C4-2B (cell line): ENCODE data around the gene PITPNC1.
"Not testable (repeated sequence)": the region's sequence is repeated elsewhere in the genome, so short reads cannot be mapped to it uniquely, and the experiment has no call there.

Source experiments
- H3K27ac ChIP-seq: fragments of 450-650 bp; 2 replicates; pipeline ENCODE4 v1.5.1; 2017
- ZFX ChIP-seq: fragments of 450-650 bp; IDR thresholded peaks from 2 replicates; pipeline ENCODE4 v1.6.1; 2017
- TF ChIP-seq, protein P1 (sequence below): fragments of 450-650 bp; conservative IDR thresholded peaks from 2 replicates; pipeline ENCODE4 v1.5.1; 2017; ENCODE audit warnings: mild to moderate bottlenecking

PITPNC1 gene

DNA sequence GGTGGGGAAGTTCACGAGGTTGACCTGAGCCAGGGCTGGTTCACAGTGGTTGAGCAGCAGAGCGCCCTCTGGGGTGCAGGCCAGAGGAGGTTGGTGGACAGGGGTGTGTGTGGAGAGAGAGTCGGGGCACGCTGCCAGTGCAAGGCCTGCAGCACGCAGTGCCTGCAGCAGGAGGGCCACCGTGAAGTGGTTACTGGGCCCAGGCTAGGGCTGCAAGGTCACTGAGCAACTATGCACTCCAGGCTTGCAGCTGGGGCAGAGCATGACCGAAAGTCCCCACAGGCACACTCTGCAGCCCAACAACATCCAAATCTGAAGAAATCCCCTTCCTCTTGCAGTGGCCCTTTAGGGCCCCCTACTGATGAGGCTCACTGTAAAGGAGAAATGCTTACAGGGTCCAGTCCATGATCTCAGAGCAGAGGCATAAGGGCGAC, 251.5 kb downstream of the PITPNC1 start:
- H3K27ac ChIP-seq: no peak overlapping the region
- no peak for TF ChIP-seq ZFX
- TF ChIP-seq, protein P1, sequence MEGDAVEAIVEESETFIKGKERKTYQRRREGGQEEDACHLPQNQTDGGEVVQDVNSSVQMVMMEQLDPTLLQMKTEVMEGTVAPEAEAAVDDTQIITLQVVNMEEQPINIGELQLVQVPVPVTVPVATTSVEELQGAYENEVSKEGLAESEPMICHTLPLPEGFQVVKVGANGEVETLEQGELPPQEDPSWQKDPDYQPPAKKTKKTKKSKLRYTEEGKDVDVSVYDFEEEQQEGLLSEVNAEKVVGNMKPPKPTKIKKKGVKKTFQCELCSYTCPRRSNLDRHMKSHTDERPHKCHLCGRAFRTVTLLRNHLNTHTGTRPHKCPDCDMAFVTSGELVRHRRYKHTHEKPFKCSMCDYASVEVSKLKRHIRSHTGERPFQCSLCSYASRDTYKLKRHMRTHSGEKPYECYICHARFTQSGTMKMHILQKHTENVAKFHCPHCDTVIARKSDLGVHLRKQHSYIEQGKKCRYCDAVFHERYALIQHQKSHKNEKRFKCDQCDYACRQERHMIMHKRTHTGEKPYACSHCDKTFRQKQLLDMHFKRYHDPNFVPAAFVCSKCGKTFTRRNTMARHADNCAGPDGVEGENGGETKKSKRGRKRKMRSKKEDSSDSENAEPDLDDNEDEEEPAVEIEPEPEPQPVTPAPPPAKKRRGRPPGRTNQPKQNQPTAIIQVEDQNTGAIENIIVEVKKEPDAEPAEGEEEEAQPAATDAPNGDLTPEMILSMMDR: no peak

DNA sequence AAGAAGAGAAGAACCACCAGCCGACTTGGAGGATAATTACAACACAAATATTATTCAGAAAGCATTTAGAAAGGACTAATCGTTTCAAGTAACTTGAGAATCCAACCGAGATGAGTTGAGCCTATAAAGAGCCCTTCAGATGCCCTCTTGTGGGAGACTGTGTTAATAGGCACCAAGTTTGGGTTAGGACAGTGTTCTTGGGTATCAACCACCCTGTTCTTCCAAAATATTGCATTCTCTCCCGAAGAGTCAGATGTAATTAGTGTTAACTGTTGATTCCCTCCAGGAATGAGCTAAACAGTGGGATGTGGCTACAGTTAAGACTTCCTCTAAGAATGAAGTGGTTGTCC, 252.9 kb downstream of the PITPNC1 start:
- no peak for TF ChIP-seq ZFX
- TF ChIP-seq, protein P1: peak; percentile 50; the same call in 1 of the 2 replicates
- H3K27ac ChIP-seq: no peak overlapping the region

DNA sequence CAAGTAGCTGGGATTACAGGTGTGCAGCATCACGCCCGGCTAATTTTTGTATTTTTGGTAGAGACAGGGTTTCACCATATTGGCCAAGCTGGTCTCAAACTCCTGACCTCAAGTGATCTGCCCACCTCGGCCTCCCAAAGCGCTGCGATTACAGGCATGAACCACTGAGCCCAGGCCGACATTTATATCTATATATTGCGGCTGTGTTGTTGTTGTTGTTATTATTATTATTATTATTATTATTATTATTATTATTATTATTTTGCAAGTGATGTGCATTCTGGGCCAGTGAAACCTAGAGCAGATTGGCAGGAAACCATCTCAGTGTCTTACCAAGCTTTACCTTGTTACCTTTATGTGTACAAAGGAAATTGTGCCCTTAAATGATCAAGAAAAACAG, 253.8 kb downstream of the PITPNC1 start:
- not testable (repeated sequence) for H3K27ac ChIP-seq

DNA sequence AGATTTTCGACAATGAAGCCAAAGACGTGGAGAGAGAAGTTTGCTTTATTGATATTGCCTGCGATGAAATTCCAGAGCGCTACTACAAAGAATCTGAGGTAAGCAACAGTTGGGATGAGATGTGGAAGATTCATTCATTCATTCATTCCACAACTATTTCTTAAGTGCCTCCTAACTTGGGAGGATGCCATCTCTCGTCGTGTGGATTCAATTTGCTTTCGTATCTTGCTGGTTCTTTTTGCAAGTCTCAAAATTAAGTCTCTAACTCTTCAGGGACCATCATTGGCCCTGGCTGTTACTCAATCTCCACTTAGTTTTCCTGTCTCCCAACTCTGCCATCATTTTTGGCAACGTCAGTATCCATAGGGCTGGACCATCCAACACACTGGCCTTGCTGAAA, 255.1 kb downstream of the PITPNC1 start:
- H3K27ac ChIP-seq: no peak overlapping the region
- TF ChIP-seq, protein P1: no peak
- no peak for TF ChIP-seq ZFX

DNA sequence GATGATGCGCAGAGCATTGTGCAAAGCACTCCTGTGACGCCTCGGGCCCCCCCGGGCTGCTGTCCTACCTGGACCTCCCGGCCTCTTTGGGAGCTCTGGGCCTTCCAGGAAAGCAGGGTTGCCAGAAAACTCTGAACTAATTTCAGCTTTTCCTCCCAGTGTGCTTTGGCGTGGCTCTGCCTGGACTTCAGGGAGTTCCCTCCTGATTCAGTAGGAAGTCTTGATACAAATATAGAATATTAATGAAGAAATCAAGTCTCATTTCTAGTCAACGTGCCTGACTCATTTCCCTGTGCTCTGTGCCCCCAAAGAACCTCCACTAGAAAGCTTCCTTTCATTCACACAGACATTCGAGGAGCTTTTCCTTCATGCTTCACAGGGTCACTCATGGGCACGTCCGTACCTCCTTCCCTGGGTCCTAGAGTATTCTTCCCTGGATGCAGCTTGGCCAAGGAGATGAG, 256.7 kb downstream of the PITPNC1 start:
- no peak for TF ChIP-seq ZFX
- TF ChIP-seq, protein P1: no peak
- H3K27ac ChIP-seq: no peak overlapping the region

DNA sequence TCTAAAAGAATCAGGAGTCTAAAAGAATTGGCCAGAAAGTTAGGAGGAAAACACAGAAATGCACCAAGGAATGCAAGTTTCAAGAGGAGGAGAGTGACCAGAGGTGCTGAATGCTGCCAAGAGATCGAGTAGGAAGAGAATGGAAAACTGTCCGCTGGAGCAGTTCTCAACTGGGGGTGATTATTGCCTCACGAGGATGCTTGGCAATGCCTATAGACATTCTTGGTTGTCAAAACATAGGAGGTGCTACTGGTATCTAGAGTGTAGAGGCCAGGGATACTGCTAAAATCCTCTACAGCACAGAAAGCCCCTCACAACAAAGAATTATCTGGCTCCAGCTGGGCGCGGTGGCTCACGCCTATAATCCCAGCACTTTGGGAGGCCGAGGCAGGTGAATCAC, 258.6 kb downstream of the PITPNC1 start:
- no peak overlapping the region for H3K27ac ChIP-seq
- TF ChIP-seq, protein P1: no peak
- no peak for TF ChIP-seq ZFX

DNA sequence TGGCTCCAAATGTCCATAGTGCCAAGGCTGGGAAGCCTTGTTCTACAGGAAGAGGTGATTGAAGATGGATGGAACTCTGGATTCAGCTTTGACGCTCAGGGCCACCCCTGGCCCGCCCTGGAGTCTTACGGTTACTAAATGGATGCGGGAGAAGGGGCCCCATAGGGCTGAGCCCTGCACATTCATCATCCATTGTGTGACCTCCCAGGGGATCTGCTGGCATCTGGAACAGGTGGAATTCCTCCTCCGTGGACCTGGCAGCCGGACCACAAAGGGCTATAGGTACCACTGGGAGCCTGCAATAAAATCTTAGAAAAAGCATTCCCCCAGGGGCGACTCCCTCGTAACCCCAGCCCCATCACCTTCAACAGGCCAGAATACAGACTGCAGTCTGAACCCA, 259.2 kb downstream of the PITPNC1 start:
- no peak for TF ChIP-seq ZFX
- TF ChIP-seq, protein P1: no peak
- H3K27ac ChIP-seq: no peak overlapping the region

DNA sequence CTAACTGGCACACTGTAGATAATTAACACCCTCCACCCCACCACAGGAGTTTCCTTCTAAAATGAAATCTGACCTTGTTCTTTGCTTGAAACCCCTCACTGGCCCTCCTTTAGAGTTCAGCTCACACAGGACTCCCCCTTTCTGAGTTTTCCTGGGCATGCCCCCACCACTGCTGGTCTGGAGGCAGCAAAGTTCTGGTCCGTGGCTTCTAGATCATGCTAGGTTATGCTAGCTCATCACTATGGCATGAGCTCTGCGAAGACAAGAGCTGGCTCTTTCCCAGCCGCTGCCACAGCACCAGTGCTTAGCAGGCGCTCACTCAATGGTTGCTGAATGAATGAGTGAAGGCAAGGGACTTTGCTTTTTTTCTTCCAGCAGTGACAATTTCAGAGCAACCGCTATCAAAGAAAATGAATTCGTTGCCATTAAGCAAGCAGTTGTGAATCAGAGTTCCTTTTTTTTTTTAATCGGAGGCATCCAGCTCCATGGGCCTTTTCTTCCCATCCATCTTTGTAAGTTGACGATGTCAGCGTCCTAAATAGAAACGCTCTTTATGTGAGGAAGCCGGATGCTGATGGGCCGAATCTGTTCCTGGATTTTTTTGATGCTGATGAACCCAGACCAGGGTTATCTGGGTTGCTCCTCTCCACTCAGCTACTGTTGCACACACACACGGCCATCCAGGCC, 259.9 kb downstream of the PITPNC1 start:
- peak overlapping the region; percentile 83 for H3K27ac ChIP-seq
- TF ChIP-seq ZFX: no peak
